HCT116 (cell line): Measurements from ENCODE around the gene LSM14A. TPM values are rescaled to one million over a fixed set of nuclear protein-coding genes. Genes with fewer than 3 reads are reported as not detected.
A peak's percentile ranks its signal among the peaks of the same experiment; 100 is the strongest.

Experiments
- ATAC-seq: fragments of 200-7000 bp; cut with Tn5 transposase; 2 replicates; pipeline ENCODE4 v1.9.1; 2020; ENCODE audit warnings: mild to moderate bottlenecking, moderate library complexity
- BruUV-seq: library from RNA; stranded (reverse); fragments of 400-500 nt; replicated peaks from 2 replicates; lab custom pipeline; 2021; lab: Mats Ljungman, UMichigan
- CTCF ChIA-PET: fragments of 300-600 bp; sonication (Branson Sonifier 250); formaldehyde crosslinking; loops from one replicate; lab custom pipeline; 2021; ENCODE audit warnings: antibody characterized with exemption; lab: Charles Lee
- POLR2A ChIA-PET: fragments of 300-600, 350-600 bp; sonication (Branson Sonifier 250); formaldehyde crosslinking; loops from one replicate; lab custom pipeline; 2021; ENCODE audit warnings: antibody characterized with exemption; lab: Charles Lee
- RAD21 ChIA-PET, 2 experiments: fragments of 300-600 bp; sonication (Branson Sonifier 250); formaldehyde crosslinking; loops; one replicate each; lab custom pipeline; 2023; ENCODE audit warnings: low total read pairs in 2 of 2; ENCODE audit not compliant: uncharacterized antibody in 2 of 2, unreplicated experiment in 2 of 2, low non-redundant PET in 1 of 2; lab: Charles Lee
- DNase-seq: peaks from one replicate; pipeline ENCODE4 v3.0.0-alpha.2; 2010; ENCODE audit warnings: low read depth, low spot score
- H2AFZ ChIP-seq: fragments of 200-600 bp; shearing (Covaris generic), sonication (generic); 2 replicates; pipeline ENCODE4 v1.6.1; 2017; ENCODE audit warnings: low read depth, mixed run types, mixed read lengths, antibody characterized with exemption, low read length; ENCODE audit not compliant: poor library complexity, severe bottlenecking
- H3K27ac ChIP-seq: 2 replicates; pipeline ENCODE4 v1.5.1; 2012; ENCODE audit warnings: low read depth, low read length
- H3K27me3 ChIP-seq: fragments of 200-600 bp; sonication (generic); 2 replicates; pipeline ENCODE4 v1.6.1; 2016; ENCODE audit warnings: mixed run types, low read length, mixed read lengths; ENCODE audit not compliant: insufficient read depth
- H3K36me3 ChIP-seq, 2 experiments: fragments of 200-500 bp in 1 of 2; fragments of 200-600 bp in 1 of 2; sonication (Bioruptor generic) in 1 of 2; sonication (generic) in 1 of 2; 2 replicates each; pipeline versions ENCODE4 v1.5.1 to v1.6.1; 2014 to 2016; ENCODE audit warnings: low read length in 2 of 2, inconsistent platforms in 1 of 2, mixed read lengths in 1 of 2, mixed run types in 1 of 2; ENCODE audit not compliant: insufficient read depth in 2 of 2, control insufficient read depth in 1 of 2
- H3K4me1 ChIP-seq, 2 experiments: fragments of 200-600 bp in 1 of 2; sonication (generic) in 1 of 2; 2 replicates each; pipeline versions ENCODE4 v1.5.1 to v1.6.1; 2012 to 2017; ENCODE audit warnings: low read length in 2 of 2, inconsistent platforms in 1 of 2, mild to moderate bottlenecking in 1 of 2, mixed read lengths in 1 of 2, mixed run types in 1 of 2, moderate library complexity in 1 of 2; ENCODE audit not compliant: insufficient read depth in 2 of 2, control insufficient read depth in 1 of 2
- H3K4me2 ChIP-seq: fragments of 200-600 bp; sonication (generic); 2 replicates; pipeline ENCODE4 v1.6.1; 2017; ENCODE audit warnings: mixed run types, low read length, mixed read lengths
- H3K4me3 ChIP-seq, 2 experiments: fragments of 200-600 bp in 1 of 2; sonication (generic) in 1 of 2; replicated peaks in 1 of 2; 2 replicates each; pipeline ENCODE4 v1.5.1; 2011 to 2016; ENCODE audit warnings: low read length in 2 of 2, control low read depth in 1 of 2, low read depth in 1 of 2, mild to moderate bottlenecking in 1 of 2, mixed read lengths in 1 of 2, mixed run types in 1 of 2
- H3K79me2 ChIP-seq: fragments of 200-600 bp; sonication (generic); 2 replicates; pipeline ENCODE4 v1.6.1; 2017; ENCODE audit warnings: mild to moderate bottlenecking, mixed run types, low read length, moderate library complexity, mixed read lengths; ENCODE audit not compliant: insufficient read depth
- H3K9ac ChIP-seq: fragments of 200-600 bp; sonication (generic); 2 replicates; pipeline ENCODE4 v1.6.1; 2016; ENCODE audit warnings: low read length, mixed read lengths
- H3K9me2 ChIP-seq: fragments of 200-600 bp; sonication (generic), shearing (Covaris generic); 2 replicates; pipeline ENCODE4 v1.6.1; 2017; ENCODE audit warnings: mixed run types, mild to moderate bottlenecking, moderate library complexity; ENCODE audit not compliant: insufficient read depth
- H3K9me3 ChIP-seq, 2 experiments: fragments of 200-500 bp in 1 of 2; fragments of 200-600 bp in 1 of 2; sonication (Bioruptor generic) in 1 of 2; sonication (generic) in 1 of 2; 2 replicates each; pipeline ENCODE4 v1.6.1; 2014 to 2017; ENCODE audit warnings: low read length in 2 of 2, mixed read lengths in 2 of 2, inconsistent platforms in 1 of 2, low read depth in 1 of 2, mild to moderate bottlenecking in 1 of 2, mixed run types in 1 of 2, moderate library complexity in 1 of 2; ENCODE audit not compliant: control insufficient read depth in 1 of 2, insufficient read depth in 1 of 2
- H4K20me1 ChIP-seq: fragments of 200-600 bp; sonication (generic), shearing (Covaris generic); 2 replicates; pipeline ENCODE4 v1.6.1; 2017; ENCODE audit warnings: mixed run types, mild to moderate bottlenecking, moderate library complexity; ENCODE audit not compliant: insufficient read depth
- ATF3 ChIP-seq: IDR thresholded peaks from 2 replicates; pipeline ENCODE4 v1.6.1; 2012
- CEBPB ChIP-seq: IDR thresholded peaks from 2 replicates; pipeline ENCODE4 v1.6.1; 2012; ENCODE audit warnings: low read depth
- ELF1 ChIP-seq: IDR thresholded peaks from 2 replicates; pipeline ENCODE4 v1.6.1; 2012; ENCODE audit warnings: low read depth, borderline replicate concordance
- FOSL1 ChIP-seq: IDR thresholded peaks from 2 replicates; pipeline ENCODE4 v1.6.1; 2012; ENCODE audit warnings: low read depth
- JUND ChIP-seq: IDR thresholded peaks from 2 replicates; pipeline ENCODE4 v1.6.1; 2012
- POLR2AphosphoS5 ChIP-seq: IDR thresholded peaks from 2 replicates; pipeline ENCODE4 v1.6.1; 2011; ENCODE audit warnings: mild to moderate bottlenecking, low read depth, low read length, moderate library complexity
- RAD21 ChIP-seq: IDR thresholded peaks from 2 replicates; pipeline ENCODE4 v1.6.1; 2012; ENCODE audit warnings: low read depth, mild to moderate bottlenecking
- ZFX ChIP-seq: fragments of 450-650 bp; IDR thresholded peaks from 2 replicates; pipeline ENCODE4 v1.6.1; 2017
- intact Hi-C: fragments of 100-400 bp; cut with micrococcal nuclease; formaldehyde crosslinking; loops from 2 replicates; pipeline ENCODE4 v1.10.0; 2022
- total RNA-seq: library from RNA; stranded (reverse); gene quantifications from one replicate; pipeline ENCODE4 v1.2.1, GENCODE V29; 2021; ENCODE audit not compliant: unreplicated experiment
- TF ChIP-seq, protein P1 (sequence below), 3 experiments: fragments of 200-600 bp in 1 of 3; sonication (generic) in 1 of 3; IDR thresholded peaks in 2 of 3; conservative IDR thresholded peaks in 1 of 3; 2 replicates each; pipeline ENCODE4 v1.5.1; 2012 to 2017; ENCODE audit warnings: low read depth in 2 of 3, low read length in 2 of 3, antibody characterized with exemption in 1 of 3, borderline replicate concordance in 1 of 3, control low read depth in 1 of 3, mild to moderate bottlenecking in 1 of 3, mixed read lengths in 1 of 3, mixed run types in 1 of 3, moderate library complexity in 1 of 3; ENCODE audit not compliant: insufficient read depth in 1 of 3
- TF ChIP-seq, protein P2 (sequence below): IDR thresholded peaks from 2 replicates; pipeline ENCODE4 v1.6.1; 2012
- TF ChIP-seq, protein P3 (sequence below): IDR thresholded peaks from 2 replicates; pipeline ENCODE4 v1.6.1; 2011; ENCODE audit warnings: mild to moderate bottlenecking, low read length, moderate library complexity; ENCODE audit not compliant: insufficient replicate concordance; ENCODE audit errors: extremely low read depth

LSM14A gene
- total RNA-seq, 1 experiment from 2014 or later = 120 TPM

GRCh38 chr19:34220472-34221063 lies 48.3 kb downstream of the LSM14A start:
- ChIA-PET POLR2A (no interaction called here), CTCF (interaction anchor here (1.5 kb wide), 1 partner anchor 99 kb away, joined by 3 read pairs; no protein-coding TSS in a partner anchor), RAD21 (no interaction called here)
- peaks cover 70% of the 10 kb centered on the region for H3K79me2 ChIP-seq
- TF ChIP-seq JUND (no peak), RAD21 (peak; percentile 51)
- TF ChIP-seq, protein P1, sequence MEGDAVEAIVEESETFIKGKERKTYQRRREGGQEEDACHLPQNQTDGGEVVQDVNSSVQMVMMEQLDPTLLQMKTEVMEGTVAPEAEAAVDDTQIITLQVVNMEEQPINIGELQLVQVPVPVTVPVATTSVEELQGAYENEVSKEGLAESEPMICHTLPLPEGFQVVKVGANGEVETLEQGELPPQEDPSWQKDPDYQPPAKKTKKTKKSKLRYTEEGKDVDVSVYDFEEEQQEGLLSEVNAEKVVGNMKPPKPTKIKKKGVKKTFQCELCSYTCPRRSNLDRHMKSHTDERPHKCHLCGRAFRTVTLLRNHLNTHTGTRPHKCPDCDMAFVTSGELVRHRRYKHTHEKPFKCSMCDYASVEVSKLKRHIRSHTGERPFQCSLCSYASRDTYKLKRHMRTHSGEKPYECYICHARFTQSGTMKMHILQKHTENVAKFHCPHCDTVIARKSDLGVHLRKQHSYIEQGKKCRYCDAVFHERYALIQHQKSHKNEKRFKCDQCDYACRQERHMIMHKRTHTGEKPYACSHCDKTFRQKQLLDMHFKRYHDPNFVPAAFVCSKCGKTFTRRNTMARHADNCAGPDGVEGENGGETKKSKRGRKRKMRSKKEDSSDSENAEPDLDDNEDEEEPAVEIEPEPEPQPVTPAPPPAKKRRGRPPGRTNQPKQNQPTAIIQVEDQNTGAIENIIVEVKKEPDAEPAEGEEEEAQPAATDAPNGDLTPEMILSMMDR (IDR thresholded peaks at IDR 0.05 in 2 of 3, conservative IDR thresholded peaks at IDR 0.05 in 1 of 3; ENCODE audit: borderline replicate concordance in 1 of 3, insufficient read depth in 1 of 3, low read depth in 2 of 3, low read length in 2 of 3) = peak; percentile 55 to 90 (median 79); a peak in 5 of 6 replicates
- DNase-seq (peak; percentile 64), ATAC-seq (peak; percentile 81)
- H3K4me2 ChIP-seq = no peak overlapping the region
- no peak overlapping the region for H2AFZ ChIP-seq
- no peak overlapping the region for H3K9ac ChIP-seq
- H3K4me1 ChIP-seq = peaks cover 12 to 16% of the 10 kb centered on the region in 2 experiments; a peak in 3 of 4 replicates
- no TSS peak for BruUV-seq
- H3K27me3 ChIP-seq = no peaks in the 10 kb centered on the region
- no peaks in the 10 kb centered on the region for H3K9me3 ChIP-seq
- H3K36me3 ChIP-seq = peaks cover 41 to 52% of the 10 kb centered on the region in 2 experiments
- H3K27ac ChIP-seq = no peak overlapping the region
- H4K20me1 ChIP-seq = 0 out of 2 replicates have a peak, but pooled peaks cover 3% of the 10 kb centered on the region
- no peak overlapping the region for H3K4me3 ChIP-seq
- intact Hi-C loops = loop anchor here (1.0 kb wide), 1 partner anchor 442 kb away; no protein-coding TSS in a partner anchor
- no peaks in the 10 kb centered on the region for H3K9me2 ChIP-seq

DNA sequence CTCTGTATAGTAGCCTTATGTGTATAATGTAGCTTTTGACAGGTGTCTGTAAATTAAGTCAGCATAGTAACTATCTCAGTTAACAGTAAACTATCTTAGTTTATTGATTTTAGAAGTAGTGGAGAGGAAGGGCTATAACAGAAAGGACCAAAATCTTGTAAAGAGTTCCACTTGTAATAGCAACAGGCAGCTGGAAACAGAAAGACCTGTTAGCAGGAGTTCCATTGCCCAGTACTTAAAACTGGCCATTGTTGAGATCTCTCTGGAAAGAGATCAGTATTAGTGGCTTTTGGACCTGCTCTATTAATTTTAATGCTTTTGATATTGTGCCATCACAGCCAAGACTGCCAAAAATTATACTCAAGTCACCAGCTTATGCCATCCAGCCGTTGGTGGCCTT lies 50.1 kb downstream of the LSM14A start:
- Histone ChIP-seq H3K9me3 (no peaks in the 10 kb centered on the region), H3K4me3 (no peak overlapping the region), H3K4me2 (no peak overlapping the region), H3K9ac (no peak overlapping the region), H2AFZ (no peak overlapping the region), H3K4me1 (peaks cover 12 to 16% of the 10 kb centered on the region in 2 experiments; a peak in 3 of 4 replicates), H3K27me3 (no peaks in the 10 kb centered on the region), H3K27ac (no peak overlapping the region), H4K20me1 (0 out of 2 replicates have a peak, but pooled peaks cover 5% of the 10 kb centered on the region), H3K79me2 (peaks cover 64% of the 10 kb centered on the region), H3K9me2 (no peaks in the 10 kb centered on the region), H3K36me3 (peaks cover 50 to 65% of the 10 kb centered on the region in 2 experiments)
- BruUV-seq = no TSS peak
- RAD21 ChIA-PET = no interaction called here
- no peak for DNase-seq
- CTCF ChIA-PET = interaction anchor here (1.2 kb wide), 1 partner anchor 19 kb away, joined by 3 read pairs; no protein-coding TSS in a partner anchor
- intact Hi-C loops = no loop called here
- ATAC-seq = no peak
- POLR2A ChIA-PET = interaction anchor here (0.8 kb wide), 1 partner anchor 10 kb away, joined by 3 read pairs; no protein-coding TSS in a partner anchor
- no peak for TF ChIP-seq POLR2AphosphoS5
- no peak for TF ChIP-seq FOSL1
- no peak for TF ChIP-seq ATF3
- TF ChIP-seq JUND = no peak
- TF ChIP-seq, protein P2, sequence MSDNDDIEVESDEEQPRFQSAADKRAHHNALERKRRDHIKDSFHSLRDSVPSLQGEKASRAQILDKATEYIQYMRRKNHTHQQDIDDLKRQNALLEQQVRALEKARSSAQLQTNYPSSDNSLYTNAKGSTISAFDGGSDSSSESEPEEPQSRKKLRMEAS = no peak
- TF ChIP-seq, protein P1 (IDR thresholded peaks at IDR 0.05 in 2 of 3, conservative IDR thresholded peaks at IDR 0.05 in 1 of 3; ENCODE audit: borderline replicate concordance in 1 of 3, insufficient read depth in 1 of 3, low read depth in 2 of 3, low read length in 2 of 3) = no peak
- TF ChIP-seq CEBPB = no peak
- TF ChIP-seq ELF1 = no peak
- TF ChIP-seq, protein P3, sequence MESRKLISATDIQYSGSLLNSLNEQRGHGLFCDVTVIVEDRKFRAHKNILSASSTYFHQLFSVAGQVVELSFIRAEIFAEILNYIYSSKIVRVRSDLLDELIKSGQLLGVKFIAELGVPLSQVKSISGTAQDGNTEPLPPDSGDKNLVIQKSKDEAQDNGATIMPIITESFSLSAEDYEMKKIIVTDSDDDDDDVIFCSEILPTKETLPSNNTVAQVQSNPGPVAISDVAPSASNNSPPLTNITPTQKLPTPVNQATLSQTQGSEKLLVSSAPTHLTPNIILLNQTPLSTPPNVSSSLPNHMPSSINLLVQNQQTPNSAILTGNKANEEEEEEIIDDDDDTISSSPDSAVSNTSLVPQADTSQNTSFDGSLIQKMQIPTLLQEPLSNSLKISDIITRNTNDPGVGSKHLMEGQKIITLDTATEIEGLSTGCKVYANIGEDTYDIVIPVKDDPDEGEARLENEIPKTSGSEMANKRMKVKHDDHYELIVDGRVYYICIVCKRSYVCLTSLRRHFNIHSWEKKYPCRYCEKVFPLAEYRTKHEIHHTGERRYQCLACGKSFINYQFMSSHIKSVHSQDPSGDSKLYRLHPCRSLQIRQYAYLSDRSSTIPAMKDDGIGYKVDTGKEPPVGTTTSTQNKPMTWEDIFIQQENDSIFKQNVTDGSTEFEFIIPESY = no peak
- TF ChIP-seq ZFX = no peak
